ENCODE measurements around the gene TIMM29.

- TF ChIP-seq GATA2 (IDR thresholded peaks at IDR 0.05; ENCODE audit: low read depth, low read length) (no peak), GATA3 (IDR thresholded peaks at IDR 0.05; ENCODE audit: low read depth, low read length) (no peak)
Observed at GRCh38 chr19:10894911-10895213, 33.7 kb upstream of the TIMM29 start.
